HCT116 (cell line): ENCODE data around the gene SH2B3. TPM values are rescaled to one million over a fixed set of nuclear protein-coding genes. Genes with fewer than 3 reads are reported as not detected.

ENCODE experiments used
- ATAC-seq: fragments of 200-7000 bp; cut with Tn5 transposase; 2 replicates; pipeline ENCODE4 v1.9.1; 2020; ENCODE audit warnings: mild to moderate bottlenecking, moderate library complexity
- BruUV-seq: library from RNA; stranded (reverse); fragments of 400-500 nt; replicated peaks from 2 replicates; lab custom pipeline; 2021; lab: Mats Ljungman, UMichigan
- CTCF ChIA-PET: fragments of 300-600 bp; sonication (Branson Sonifier 250); formaldehyde crosslinking; loops from one replicate; lab custom pipeline; 2021; ENCODE audit warnings: antibody characterized with exemption; lab: Charles Lee
- POLR2A ChIA-PET: fragments of 300-600, 350-600 bp; sonication (Branson Sonifier 250); formaldehyde crosslinking; loops from one replicate; lab custom pipeline; 2021; ENCODE audit warnings: antibody characterized with exemption; lab: Charles Lee
- RAD21 ChIA-PET, 2 experiments: fragments of 300-600 bp; sonication (Branson Sonifier 250); formaldehyde crosslinking; loops; one replicate each; lab custom pipeline; 2023; ENCODE audit warnings: low total read pairs in 2 of 2; ENCODE audit not compliant: uncharacterized antibody in 2 of 2, unreplicated experiment in 2 of 2, low non-redundant PET in 1 of 2; lab: Charles Lee
- DNase-seq: peaks from one replicate; pipeline ENCODE4 v3.0.0-alpha.2; 2010; ENCODE audit warnings: low read depth, low spot score
- H2AFZ ChIP-seq: fragments of 200-600 bp; shearing (Covaris generic), sonication (generic); 2 replicates; pipeline ENCODE4 v1.6.1; 2017; ENCODE audit warnings: low read depth, mixed run types, mixed read lengths, antibody characterized with exemption, low read length; ENCODE audit not compliant: poor library complexity, severe bottlenecking
- H3K27ac ChIP-seq: 2 replicates; pipeline ENCODE4 v1.5.1; 2012; ENCODE audit warnings: low read depth, low read length
- H3K27me3 ChIP-seq: fragments of 200-600 bp; sonication (generic); 2 replicates; pipeline ENCODE4 v1.6.1; 2016; ENCODE audit warnings: mixed run types, low read length, mixed read lengths; ENCODE audit not compliant: insufficient read depth
- H3K36me3 ChIP-seq, 2 experiments: fragments of 200-500 bp in 1 of 2; fragments of 200-600 bp in 1 of 2; sonication (Bioruptor generic) in 1 of 2; sonication (generic) in 1 of 2; 2 replicates each; pipeline versions ENCODE4 v1.5.1 to v1.6.1; 2014 to 2016; ENCODE audit warnings: low read length in 2 of 2, inconsistent platforms in 1 of 2, mixed read lengths in 1 of 2, mixed run types in 1 of 2; ENCODE audit not compliant: insufficient read depth in 2 of 2, control insufficient read depth in 1 of 2
- H3K4me1 ChIP-seq, 2 experiments: fragments of 200-600 bp in 1 of 2; sonication (generic) in 1 of 2; 2 replicates each; pipeline versions ENCODE4 v1.5.1 to v1.6.1; 2012 to 2017; ENCODE audit warnings: low read length in 2 of 2, inconsistent platforms in 1 of 2, mild to moderate bottlenecking in 1 of 2, mixed read lengths in 1 of 2, mixed run types in 1 of 2, moderate library complexity in 1 of 2; ENCODE audit not compliant: insufficient read depth in 2 of 2, control insufficient read depth in 1 of 2
- H3K4me2 ChIP-seq: fragments of 200-600 bp; sonication (generic); 2 replicates; pipeline ENCODE4 v1.6.1; 2017; ENCODE audit warnings: mixed run types, low read length, mixed read lengths
- H3K4me3 ChIP-seq, 2 experiments: fragments of 200-600 bp in 1 of 2; sonication (generic) in 1 of 2; replicated peaks in 1 of 2; 2 replicates each; pipeline ENCODE4 v1.5.1; 2011 to 2016; ENCODE audit warnings: low read length in 2 of 2, control low read depth in 1 of 2, low read depth in 1 of 2, mild to moderate bottlenecking in 1 of 2, mixed read lengths in 1 of 2, mixed run types in 1 of 2
- H3K79me2 ChIP-seq: fragments of 200-600 bp; sonication (generic); 2 replicates; pipeline ENCODE4 v1.6.1; 2017; ENCODE audit warnings: mild to moderate bottlenecking, mixed run types, low read length, moderate library complexity, mixed read lengths; ENCODE audit not compliant: insufficient read depth
- H3K9ac ChIP-seq: fragments of 200-600 bp; sonication (generic); 2 replicates; pipeline ENCODE4 v1.6.1; 2016; ENCODE audit warnings: low read length, mixed read lengths
- H3K9me2 ChIP-seq: fragments of 200-600 bp; sonication (generic), shearing (Covaris generic); 2 replicates; pipeline ENCODE4 v1.6.1; 2017; ENCODE audit warnings: mixed run types, mild to moderate bottlenecking, moderate library complexity; ENCODE audit not compliant: insufficient read depth
- H3K9me3 ChIP-seq, 2 experiments: fragments of 200-500 bp in 1 of 2; fragments of 200-600 bp in 1 of 2; sonication (Bioruptor generic) in 1 of 2; sonication (generic) in 1 of 2; 2 replicates each; pipeline ENCODE4 v1.6.1; 2014 to 2017; ENCODE audit warnings: low read length in 2 of 2, mixed read lengths in 2 of 2, inconsistent platforms in 1 of 2, low read depth in 1 of 2, mild to moderate bottlenecking in 1 of 2, mixed run types in 1 of 2, moderate library complexity in 1 of 2; ENCODE audit not compliant: control insufficient read depth in 1 of 2, insufficient read depth in 1 of 2
- H4K20me1 ChIP-seq: fragments of 200-600 bp; sonication (generic), shearing (Covaris generic); 2 replicates; pipeline ENCODE4 v1.6.1; 2017; ENCODE audit warnings: mixed run types, mild to moderate bottlenecking, moderate library complexity; ENCODE audit not compliant: insufficient read depth
- CBX3 ChIP-seq: IDR thresholded peaks from 2 replicates; pipeline ENCODE4 v1.6.1; 2012; ENCODE audit warnings: low read depth
- CTCF ChIP-seq, 3 experiments: fragments of 200-600 bp in 1 of 3; sonication (generic) in 1 of 3; IDR thresholded peaks in 2 of 3; conservative IDR thresholded peaks in 1 of 3; 2 replicates each; pipeline ENCODE4 v1.5.1; 2012 to 2017; ENCODE audit warnings: low read depth in 2 of 3, low read length in 2 of 3, antibody characterized with exemption in 1 of 3, borderline replicate concordance in 1 of 3, control low read depth in 1 of 3, mild to moderate bottlenecking in 1 of 3, mixed read lengths in 1 of 3, mixed run types in 1 of 3, moderate library complexity in 1 of 3; ENCODE audit not compliant: insufficient read depth in 1 of 3
- POLR2AphosphoS5 ChIP-seq: IDR thresholded peaks from 2 replicates; pipeline ENCODE4 v1.6.1; 2011; ENCODE audit warnings: mild to moderate bottlenecking, low read depth, low read length, moderate library complexity
- RAD21 ChIP-seq: IDR thresholded peaks from 2 replicates; pipeline ENCODE4 v1.6.1; 2012; ENCODE audit warnings: low read depth, mild to moderate bottlenecking
- ZFX ChIP-seq: fragments of 450-650 bp; IDR thresholded peaks from 2 replicates; pipeline ENCODE4 v1.6.1; 2017
- intact Hi-C: fragments of 100-400 bp; cut with micrococcal nuclease; formaldehyde crosslinking; loops from 2 replicates; pipeline ENCODE4 v1.10.0; 2022
- total RNA-seq: library from RNA; stranded (reverse); gene quantifications from one replicate; pipeline ENCODE4 v1.2.1, GENCODE V29; 2021; ENCODE audit not compliant: unreplicated experiment

The SH2B3 gene
- total RNA-seq, 1 experiment from 2014 or later = 17.3 TPM

GRCh38 chr12:111451649-111452129 lies 46.0 kb downstream of the SH2B3 start:
- Histone ChIP-seq H3K9me3 (no peaks in the 10 kb centered on the region), H3K36me3 (peaks cover 45 to 48% of the 10 kb centered on the region in 2 experiments; a peak in 3 of 4 replicates), H3K4me2 (no peak overlapping the region), H3K27ac (no peak overlapping the region), H3K4me3 (no peak overlapping the region)
- CTCF ChIA-PET = interaction anchor here (0.6 to 4.2 kb wide), 26 partner anchors 9 to 445 kb away, joined by 3 to 94 read pairs (median 5); no protein-coding TSS in a partner anchor
- TF ChIP-seq RAD21 (peak; percentile 85), CBX3 (no peak), ZFX (no peak), POLR2AphosphoS5 (0 out of 2 replicates have a peak, but pooled peaks have one; percentile 7), CTCF (IDR thresholded peaks at IDR 0.05 in 2 of 3, conservative IDR thresholded peaks at IDR 0.05 in 1 of 3; ENCODE audit: borderline replicate concordance in 1 of 3, insufficient read depth in 1 of 3, low read depth in 2 of 3, low read length in 2 of 3) (peak; percentile 75 to 92 (median 81))
- TF ChIP-seq, all 23 proteins: peak for 3
- Histone ChIP-seq H3K4me1 (no peaks in the 10 kb centered on the region), H3K9ac (no peak overlapping the region), H3K79me2 (no peaks in the 10 kb centered on the region), H2AFZ (no peak overlapping the region), H4K20me1 (no peaks in the 10 kb centered on the region; the same call in 1 of the 2 replicates), H3K9me2 (no peaks in the 10 kb centered on the region), H3K27me3 (no peaks in the 10 kb centered on the region)
- POLR2A ChIA-PET = interaction anchor here (1.8 kb wide), 1 partner anchor 54 kb away, joined by 8 read pairs; no protein-coding TSS in a partner anchor
- BruUV-seq = no TSS peak
- RAD21 ChIA-PET = interaction anchor here (1.0 to 1.5 kb wide), 3 partner anchors 9 to 55 kb away, joined by 3 to 9 read pairs (median 7); no protein-coding TSS in a partner anchor
- DNase-seq (peak; percentile 24), ATAC-seq (peak; percentile 61)
- intact Hi-C loops = loop anchor here (1.0 to 2.0 kb wide), 2 partner anchors 54 to 121 kb away; no protein-coding TSS in a partner anchor
